Midbrain (tissue), 1 donor: Measurements from ENCODE around the gene TXNRD1.
"Not testable (repeated sequence)": the region's sequence is repeated elsewhere in the genome, so short reads cannot be mapped to it uniquely, and the experiment has no call there.

Experiments
- DNase-seq: peaks from one replicate; lab custom pipeline; 2025; lab: John Stamatoyannopoulos, UW

Gene TXNRD1

DNA sequence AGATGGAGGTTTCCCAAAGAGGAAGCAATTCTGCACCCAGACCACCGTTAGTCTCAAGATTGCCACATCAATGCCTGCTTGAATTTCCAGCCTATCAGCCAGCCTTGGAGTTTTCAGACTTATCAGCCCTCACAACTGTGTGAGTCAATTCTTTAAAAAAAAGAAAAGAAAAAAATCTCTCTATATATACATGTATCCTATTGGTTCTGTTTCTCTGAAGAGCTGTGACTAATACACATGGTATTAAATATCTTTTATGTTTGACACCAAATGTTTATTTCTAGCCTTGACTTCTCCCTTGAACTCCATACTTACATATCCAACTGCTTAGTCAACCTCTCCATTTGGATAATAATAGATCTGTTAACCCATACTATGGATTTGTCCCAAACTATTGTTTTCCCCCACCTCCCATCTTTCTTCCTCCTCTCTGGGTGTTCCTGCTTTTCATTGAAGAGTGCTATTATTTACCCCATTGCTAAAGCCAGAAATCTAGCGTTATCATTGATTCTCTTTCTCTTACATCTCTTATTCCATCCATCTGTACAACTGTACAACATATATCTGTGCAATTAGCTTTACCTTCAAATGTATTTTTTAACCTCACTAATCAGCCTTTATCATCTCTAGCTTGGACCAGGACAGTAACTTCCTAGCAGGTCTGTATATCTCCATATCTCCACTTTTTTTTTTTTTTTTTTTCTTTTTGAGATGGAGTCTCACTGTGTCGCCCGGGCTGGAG, 65.3 kb downstream of the TXNRD1 start:
- DNase-seq = no peak

DNA sequence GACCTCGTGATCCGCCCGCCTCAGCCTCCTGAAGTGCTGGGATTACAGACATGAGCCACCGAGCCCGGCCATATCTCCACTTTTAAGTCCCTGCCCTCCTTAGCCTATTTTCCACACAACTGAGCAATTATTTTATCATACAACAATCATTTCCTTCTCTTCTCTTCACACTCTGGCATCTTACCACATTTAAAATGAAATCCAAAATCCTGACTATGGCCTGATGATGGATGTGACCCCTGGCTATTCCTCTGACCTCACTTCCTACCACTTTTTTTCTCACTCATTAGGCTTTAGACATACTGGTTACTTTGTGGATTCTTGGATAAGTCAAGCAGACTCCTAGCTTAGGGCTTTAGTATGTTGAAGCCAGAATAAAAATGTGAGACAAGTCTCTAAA, 66.1 kb downstream of the TXNRD1 start:
- DNase-seq = no peak

DNA sequence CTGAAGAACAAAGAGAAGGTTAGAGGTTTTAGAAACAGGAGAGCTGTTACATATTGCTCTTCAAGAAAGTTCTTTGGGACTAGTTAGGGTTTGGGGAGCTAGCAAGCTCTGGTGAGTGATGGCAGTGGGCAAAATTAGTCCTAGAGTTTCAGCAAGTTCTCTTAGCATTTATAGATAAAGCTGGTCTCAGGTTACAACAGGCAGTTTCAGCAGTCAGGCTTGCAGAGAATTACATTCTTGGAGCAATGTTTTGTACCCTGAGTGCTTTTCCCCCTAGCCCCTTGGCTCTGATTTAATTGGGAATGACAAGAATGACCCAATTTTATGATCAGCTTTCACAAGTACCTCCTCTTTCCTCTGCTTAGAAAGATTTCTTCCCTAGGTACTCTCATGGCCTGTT, 66.5 kb downstream of the TXNRD1 start:
- DNase-seq = no peak

DNA sequence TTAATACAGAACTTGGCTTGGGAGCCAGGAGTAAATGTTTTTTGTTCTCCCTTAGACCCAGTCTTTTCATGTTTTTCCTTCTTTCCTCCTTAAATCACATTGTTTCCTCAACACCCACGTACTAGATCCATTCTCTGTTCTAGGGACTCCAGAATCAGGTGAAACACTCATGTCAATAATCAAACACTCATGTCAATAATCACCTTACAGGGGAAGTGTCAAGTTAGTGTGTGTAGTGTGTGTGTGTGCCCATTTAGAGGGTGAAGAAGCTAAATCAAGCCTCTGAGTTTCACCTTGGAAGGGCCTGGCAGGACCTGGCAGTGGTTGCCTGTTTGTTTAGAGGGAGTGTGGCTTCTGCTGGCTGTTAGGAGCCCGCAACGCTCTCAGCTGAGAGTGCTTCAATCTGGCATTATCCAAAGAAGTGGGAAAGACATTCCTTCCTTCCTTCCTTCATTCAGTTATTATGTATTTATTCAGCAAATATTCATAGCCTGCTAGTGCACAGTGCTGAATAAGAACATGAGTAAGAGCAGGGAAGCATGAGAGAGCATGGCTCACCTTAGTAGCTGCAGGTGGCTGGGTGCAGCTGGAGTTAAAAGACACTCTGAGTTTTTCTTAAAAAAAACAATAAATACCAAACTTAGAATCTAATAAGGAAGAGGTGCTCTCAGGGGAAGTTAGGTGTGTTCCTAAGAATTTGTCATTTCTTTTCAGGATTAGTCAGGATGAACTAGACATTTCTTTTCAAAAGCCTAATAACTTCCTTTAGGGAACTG, 70.3 kb downstream of the TXNRD1 start:
- DNase-seq = no peak

DNA sequence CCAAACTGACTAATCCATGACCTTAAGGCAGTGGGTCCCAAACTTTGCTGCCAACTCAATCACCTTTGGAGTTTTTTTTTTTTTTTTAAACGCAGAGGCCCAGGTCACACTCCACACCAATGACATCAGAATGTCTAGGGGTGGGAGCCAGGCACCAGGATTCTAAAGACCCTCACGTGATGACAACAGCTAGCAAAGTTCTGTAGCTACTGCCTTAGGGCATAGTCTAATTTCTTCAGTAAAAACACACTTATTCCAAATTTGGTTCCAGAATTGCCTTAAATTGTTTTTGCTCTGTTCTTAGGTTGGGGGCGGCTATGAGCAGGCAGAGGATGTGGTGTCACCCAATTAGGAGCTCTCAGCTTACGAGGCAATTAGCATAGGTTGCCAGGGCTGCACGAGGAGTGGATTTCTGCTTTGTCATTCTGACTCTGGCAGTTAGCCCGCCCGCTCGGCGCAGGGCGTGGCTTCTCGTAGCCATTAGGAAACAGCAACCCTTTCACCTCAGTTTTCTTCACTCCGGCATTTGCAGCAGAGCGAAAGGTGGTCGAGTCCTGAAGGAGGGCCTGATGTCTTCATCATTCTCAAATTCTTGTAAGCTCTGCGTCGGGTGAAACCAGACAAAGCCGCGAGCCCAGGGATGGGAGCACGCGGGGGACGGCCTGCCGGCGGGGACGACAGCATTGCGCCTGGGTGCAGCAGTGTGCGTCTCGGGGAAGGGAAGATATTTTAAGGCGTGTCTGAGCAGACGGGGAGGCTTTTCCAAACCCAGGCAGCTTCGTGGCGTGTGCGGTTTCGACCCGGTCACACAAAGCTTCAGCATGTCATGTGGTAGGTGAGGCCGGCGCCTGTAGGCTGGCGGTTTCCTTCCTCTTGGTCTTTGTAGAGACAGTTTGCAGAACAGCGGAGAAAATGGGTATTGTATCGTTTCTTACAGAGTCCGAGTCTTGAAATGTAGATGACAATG, 71.2 kb downstream of the TXNRD1 start:
- peak; percentile 92 for DNase-seq

DNA sequence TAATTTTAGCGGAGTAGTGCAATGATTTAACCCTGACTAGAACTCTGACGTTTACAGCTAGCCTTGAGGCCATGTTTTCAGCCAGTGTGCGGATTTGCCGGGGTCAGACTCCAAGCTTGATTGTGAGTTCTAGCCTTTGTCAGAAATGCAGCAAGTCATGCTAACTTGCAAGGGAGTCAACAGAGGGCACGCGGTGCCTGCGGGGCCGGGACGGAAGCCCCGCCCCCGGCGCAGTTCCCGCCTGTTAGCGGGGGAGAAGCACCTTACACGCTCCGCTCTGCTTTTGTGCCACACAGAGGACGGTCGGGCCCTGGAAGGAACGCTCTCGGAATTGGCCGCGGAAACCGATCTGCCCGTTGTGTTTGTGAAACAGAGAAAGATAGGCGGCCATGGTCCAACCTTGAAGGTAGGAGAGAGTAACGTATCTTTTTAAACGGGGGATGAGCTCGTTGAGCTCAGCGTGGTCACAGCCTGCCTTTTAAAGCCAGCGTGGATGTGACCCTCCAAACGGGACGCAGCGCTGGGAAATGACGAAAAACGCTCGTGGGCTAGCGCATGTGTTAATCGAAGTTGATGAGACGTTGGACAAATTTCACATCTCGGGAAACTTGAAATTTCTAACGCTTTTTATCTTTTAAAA, 73.2 kb downstream of the TXNRD1 start:
- peak; percentile 90 for DNase-seq

DNA sequence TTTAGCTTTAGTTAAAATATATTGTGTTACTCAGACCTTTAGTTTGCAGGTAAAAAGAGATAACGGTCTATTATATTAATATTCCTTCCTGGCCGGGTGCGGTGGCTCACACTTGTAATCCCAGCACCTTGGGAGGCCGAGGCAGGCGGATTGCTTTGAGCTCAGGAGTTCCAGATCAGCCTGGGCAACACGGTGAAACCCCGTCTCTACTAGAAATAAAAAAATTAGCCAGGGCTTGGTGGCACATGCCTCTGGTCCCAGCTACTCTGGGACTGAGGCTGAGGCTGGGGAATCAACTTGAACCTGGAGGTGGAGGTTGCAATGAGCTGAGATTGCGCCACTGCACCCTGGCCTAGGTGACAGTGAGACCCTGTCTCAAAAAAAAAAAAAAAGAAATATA, 74.7 kb downstream of the TXNRD1 start:
- DNase-seq = no peak

DNA sequence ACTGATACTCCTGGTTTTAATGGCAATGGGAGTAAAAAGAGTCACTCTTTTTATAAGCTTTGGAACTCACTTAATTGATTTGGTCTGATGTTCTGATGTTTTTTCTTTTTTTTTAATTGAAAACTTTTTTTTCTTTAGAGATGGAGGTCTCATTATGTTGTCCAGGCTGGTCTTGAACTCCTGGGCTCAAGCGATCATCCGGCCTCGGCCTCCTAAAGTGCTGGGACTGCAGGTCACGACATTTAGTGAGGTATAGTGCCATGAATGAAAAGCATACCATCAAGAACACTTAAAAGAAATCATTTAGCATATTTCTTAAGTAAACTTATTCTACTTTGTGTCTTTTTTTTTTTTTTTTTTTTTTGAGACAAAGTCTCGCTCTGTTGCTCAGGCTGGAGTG, 75.3 kb downstream of the TXNRD1 start:
- no peak for DNase-seq

DNA sequence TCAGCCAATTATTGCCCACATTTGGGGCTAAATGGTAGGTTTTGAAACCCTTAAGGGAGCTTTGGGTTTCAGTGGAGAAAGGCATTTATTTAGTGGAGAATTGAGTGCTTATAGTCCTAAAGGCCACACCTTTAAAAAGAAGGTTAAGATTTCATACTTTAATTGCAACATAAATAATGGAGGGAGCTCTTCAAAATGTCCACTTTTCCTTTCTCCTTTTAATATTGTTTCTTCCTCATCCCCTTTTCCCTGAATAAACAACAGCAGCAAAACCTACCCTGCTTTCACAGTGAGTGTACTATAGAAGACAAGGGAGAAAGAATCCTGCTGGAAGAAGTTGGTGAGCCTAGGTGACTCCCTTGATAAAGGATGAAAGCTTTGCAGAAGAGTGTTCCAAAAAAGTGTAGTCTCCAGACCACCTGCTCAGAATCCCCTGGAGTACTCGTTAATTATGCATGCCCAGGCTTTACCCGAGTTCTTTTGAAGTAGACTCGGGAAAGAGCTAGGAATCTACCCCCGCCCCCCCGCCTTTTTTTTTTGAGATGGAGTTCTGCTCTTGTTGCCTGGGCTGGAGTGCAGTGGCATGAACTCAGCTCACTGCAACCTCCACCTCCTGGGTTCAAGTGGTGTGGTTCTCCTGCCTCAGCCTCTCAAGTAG, 76.4 kb downstream of the TXNRD1 start:
- DNase-seq = no peak

DNA sequence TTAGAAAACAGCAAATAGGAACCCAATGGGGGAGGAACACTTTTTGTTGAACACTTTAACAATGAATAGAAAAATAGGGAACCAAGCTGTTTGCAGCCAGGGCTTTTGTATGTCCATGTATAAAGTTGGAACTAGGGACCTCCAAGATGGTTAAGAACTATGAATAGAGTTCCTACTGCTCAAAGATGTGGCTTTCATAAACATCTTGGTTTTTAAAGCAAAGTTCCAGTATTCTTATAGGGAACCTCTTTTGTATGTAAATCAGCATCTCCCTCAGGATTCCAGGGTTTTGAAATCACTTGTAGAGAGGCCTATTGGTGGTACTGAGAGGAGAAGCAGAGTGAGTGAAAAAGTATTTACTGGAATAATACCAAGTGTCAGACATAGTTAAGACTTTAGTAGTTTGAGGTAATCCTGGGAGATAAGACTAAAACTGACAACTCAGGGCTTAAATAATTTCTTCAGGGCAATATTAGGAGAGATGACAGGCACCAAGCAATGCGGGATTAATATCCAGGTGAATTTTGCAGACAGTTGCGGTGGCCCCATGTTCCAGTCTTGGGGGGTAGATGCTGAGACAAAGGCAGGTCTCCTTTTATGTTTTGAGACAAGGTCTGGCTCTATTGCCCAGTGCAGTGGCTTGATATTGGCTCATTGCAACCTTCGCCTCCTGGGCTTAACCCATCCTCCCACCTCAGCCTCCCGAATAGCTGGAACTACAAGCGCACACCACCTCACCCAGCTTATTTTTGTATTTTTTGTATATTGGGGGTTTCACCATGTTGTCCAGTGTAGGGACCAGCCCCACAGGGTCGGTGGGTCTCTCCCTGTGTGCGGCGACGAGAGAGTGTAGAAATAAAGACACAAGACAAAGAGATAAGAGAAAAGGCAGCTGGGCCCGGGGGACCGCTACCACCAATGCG, 77.6 kb downstream of the TXNRD1 start:
- no peak for DNase-seq

DNA sequence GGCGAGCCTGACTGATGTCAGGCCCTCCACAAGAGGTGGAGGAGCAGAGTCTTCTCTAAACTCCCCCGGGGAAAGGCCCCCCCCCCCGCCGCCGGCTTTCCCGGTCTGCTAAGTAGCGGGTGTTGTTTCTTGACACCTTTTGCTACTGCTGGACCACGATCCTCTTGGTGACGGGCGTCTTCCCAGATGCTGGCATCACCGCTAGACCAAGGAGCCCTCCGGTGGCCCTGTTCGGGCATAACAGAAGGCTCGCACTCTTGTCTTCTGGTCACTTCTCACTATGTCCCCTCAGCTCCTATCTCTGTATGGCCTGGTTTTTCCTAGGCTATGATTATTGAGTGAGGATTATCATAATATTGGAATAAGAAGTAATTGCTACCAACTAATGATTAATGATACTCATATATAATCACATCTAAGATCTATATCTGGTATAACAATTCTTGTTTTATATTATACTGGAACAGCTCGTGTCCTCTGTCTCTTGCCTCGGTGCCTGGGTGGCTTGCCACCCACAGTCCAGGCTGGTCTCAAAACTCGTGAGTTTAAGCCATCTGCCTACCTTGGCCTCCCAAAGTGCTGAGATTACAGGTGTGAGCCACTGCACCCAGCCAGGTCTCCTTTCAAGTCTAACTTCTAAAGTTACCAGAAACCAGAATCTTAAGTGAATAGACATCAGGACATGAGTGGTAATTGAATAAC, 78.7 kb downstream of the TXNRD1 start:
- not testable (repeated sequence) for DNase-seq

DNA sequence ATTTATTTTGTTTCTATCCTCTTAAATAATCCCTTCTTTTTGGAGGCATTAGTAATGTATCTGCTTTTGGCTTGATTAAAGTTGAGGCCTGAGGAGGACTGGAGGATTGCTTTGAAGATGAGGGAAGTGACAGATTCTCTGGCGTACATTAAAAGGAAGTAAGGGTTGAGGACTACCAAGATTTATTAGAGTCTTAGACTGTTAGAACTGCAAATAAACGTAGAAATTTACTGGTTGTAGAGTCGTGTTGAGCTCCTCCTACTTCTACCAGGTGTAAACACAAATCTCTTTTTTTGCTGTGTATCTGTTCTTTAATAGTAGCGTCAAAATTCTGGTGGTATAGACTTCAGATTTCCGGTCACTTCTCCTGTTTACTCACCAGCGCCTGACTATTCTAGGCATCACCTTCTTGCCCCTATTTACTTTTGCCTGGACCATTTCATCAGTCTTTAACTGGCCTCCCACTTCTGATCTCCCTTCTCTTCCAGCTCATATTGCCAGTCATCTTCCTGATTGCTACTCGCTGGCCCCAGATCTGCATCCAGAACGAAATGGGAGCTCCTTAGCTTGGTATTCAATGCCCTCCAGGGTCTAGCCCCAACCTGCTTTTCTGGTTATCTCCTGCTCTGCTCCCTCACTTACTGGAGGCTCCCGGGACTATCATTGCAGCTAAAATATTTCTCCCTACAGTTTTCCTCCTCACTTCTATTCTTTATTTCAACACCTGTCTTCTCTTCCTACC, 79.5 kb downstream of the TXNRD1 start:
- DNase-seq = no peak

DNA sequence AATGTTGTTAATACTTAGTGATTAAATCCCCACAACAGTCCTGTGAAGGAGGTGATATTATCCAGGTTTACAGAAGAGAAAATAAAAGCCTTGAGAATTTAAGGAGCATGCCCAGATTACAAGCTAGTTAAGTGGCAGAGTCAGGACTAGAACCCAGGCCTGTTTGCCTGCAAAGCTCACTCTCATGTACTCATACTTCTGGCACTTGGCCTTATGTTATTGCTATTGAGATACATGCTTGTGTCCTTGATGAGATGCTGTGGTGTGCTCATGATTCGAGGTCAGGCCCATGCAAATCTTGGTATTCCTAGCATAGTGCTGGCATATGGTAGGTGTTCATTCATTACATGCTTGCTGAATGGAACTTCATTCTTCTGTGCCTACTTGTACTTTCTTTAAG, 80.4 kb downstream of the TXNRD1 start:
- DNase-seq = no peak

DNA sequence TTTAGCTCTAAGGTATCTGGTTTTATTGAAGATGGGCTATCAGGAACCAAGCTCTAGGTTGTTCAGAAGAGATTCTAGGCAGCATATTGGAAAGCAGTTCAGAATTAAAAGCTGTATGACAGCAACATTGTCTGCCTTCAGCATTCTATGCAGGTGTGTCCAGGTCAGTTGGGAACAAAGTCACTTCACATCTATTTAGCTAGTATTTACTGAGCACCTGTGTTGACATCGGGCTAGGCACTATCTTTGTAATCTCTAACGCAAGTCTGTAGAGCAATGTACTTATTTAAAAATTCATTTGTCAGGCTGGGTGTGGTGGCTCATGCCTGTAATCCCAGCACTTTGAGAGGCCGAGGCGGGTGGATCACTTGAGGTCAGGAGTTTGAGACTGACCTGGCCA, 81.1 kb downstream of the TXNRD1 start:
- DNase-seq = no peak

DNA sequence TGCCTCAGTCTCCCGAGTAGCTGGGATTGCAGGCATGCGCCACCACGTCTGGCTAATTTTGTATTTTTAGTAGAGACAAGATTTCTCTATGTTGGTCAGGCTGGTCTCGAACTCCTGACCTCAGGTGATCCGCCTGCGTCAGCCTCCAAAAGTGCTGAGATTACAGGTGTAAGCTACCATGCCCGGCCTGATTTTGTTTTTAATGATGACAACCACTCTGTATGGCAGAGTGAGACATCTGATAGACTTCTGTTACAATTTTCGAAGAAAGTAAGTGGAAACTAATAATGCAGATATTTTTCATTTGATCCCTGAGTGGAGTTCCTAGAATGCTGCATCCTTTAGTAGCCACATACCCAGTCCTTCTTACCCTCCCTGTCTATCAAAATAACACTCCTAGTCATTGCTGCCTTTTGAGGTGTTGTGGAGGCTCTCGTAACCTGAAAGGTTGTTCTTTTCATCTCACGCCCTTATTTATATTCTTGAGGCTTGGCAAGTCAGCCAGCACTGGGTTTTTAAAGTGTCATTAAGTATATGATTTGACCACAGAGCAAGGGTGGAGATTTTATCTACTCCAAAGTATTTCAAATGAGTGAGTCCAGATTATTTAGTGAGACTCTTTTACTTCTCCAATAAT, 82.0 kb downstream of the TXNRD1 start:
- no peak for DNase-seq

DNA sequence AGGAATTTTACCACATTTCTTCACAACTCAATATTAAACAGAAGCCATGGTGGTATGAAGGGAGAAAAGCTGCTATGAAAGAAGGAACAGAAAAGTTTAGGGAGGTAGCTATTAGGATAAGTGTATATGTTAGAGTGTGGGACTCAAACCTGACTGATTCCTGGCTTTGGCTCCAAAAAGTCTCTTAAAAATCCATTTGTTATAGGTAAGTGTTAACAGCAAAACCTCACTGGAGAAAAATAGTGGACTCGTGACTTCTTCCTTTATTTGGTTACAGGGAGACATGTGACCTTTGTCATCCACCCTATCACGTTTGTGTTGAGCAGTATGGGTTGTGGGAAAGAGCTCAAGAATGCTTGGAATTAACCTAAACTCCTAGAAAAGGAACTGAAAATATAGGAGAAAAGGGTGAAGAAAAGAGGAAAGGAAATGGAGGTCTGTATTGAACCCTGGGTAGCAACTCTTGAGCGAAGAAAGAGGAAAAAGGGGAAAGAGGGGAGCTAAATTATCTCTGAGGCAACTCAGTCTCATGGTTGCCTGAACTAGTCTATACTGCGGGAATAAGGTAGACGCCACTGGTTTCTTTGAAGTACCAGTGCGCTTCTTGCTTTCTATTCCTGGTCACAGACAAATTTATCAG, 84.4 kb downstream of the TXNRD1 start:
- no peak for DNase-seq

DNA sequence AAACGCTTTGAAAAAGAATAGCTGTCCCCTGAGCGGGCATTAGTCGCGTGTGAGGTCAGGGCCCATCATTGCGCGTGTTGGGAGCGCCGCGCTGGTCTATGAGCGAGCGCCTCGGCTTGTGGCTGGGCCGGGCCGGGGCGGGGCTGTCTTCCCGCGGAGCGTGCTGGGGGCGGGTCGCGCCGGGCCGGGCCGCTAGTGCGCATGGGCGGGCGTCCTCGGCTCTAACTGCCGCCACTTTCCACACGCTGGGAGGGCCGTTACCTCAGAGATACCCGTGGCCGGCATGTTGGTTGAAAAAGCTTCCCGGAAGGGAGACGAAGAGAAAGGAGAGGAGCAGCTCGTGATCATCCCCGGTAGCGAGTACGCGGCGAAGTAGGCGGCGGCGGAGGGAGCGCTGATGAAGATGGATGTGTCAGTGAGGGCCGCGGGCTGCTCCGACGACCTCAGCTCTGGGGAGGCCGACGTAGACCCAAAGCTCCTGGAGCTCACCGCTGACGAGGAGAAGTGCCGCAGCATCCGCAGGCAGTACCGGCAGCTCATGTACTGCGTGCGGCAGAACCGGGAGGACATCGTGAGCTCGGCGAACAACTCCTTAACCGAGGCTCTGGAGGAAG, 88.1 kb downstream of the TXNRD1 start, which contains the start of gene EID3:
Gene EID3, plus strand, starts transcription at position 202 of the 614 bp plus-strand sequence. Its CDS starts 196 bp downstream, at position 398.
- DNase-seq = peak; percentile 88
